Measurements from ENCODE around the gene OARD1.

The OARD1 gene

GRCh38 chr6:41027241-41027640 lies 44.9 kb downstream of the OARD1 start:
- Histone ChIP-seq H3K9me3 (ENCODE audit: control insufficient read depth, low read length) (no peaks in the 10 kb centered on the region), H3K4me3 (ENCODE audit: insufficient read depth in 1 of 2, low read depth in 1 of 2, low read length in 2 of 2) (peak overlapping the region; percentile 60 to 76), H2AK5ac (ENCODE audit: low read length, severe bottlenecking) (no peak overlapping the region), H2BK12ac (ENCODE audit: low read length in 2 of 2) (no peak overlapping the region), H4K91ac (ENCODE audit: low read length) (no peak overlapping the region), H3K79me1 (replicated peaks; ENCODE audit: low read length, poor library complexity, severe bottlenecking) (no peaks in the 10 kb centered on the region), H3K23ac (ENCODE audit: low read length in 2 of 2) (no peak overlapping the region), H2BK120ac (ENCODE audit: low read depth, low read length) (peak overlapping the region; percentile 9), H3K18ac (ENCODE audit: low read depth in 1 of 2, low read length in 2 of 2) (peak overlapping the region in 1 of 2 experiments; percentile 85), H2BK5ac (ENCODE audit: low read depth, low read length, poor library complexity, severe bottlenecking) (no peak overlapping the region), H2BK15ac (ENCODE audit: low read depth, poor library complexity, severe bottlenecking) (peak overlapping the region; percentile 54), H3K27ac (ENCODE audit: low read length, poor library complexity, severe bottlenecking) (peak overlapping the region; percentile 47), H3K4me1 (ENCODE audit: control insufficient read depth, insufficient read depth, low read depth, low read length) (peaks cover 9% of the 10 kb centered on the region), H3K4ac (ENCODE audit: low read depth in 1 of 2, low read length in 2 of 2) (peak overlapping the region; percentile 21 to 26), H3K14ac (ENCODE audit: low read length in 2 of 2) (peak overlapping the region in 1 of 2 experiments; percentile 75), H4K8ac (ENCODE audit: low read length) (peak overlapping the region; percentile 88), H3K9ac (ENCODE audit: low read length) (peak overlapping the region; percentile 88), H3K36me3 (ENCODE audit: control insufficient read depth in 1 of 2, insufficient read depth in 2 of 2, low read depth in 1 of 2, low read length in 2 of 2) (no peaks in the 10 kb centered on the region), H3K4me2 (ENCODE audit: low read length, poor library complexity, severe bottlenecking) (peak overlapping the region; percentile 65), H3K27me3 (ENCODE audit: control insufficient read depth in 1 of 2, insufficient read depth in 1 of 2, low read length in 2 of 2) (peaks cover 0 to 31% of the 10 kb centered on the region in 2 experiments), H2AFZ (ENCODE audit: low read depth, low read length) (peak overlapping the region; percentile 77)
- WGBS: 40% methylated on average over 4 of the region's 4 CpGs
- no peak for DNase-seq

- Histone ChIP-seq H2BK12ac (ENCODE audit: low read length in 2 of 2) (no peak overlapping the region), H3K9me3 (ENCODE audit: control insufficient read depth, low read length) (no peaks in the 10 kb centered on the region), H3K27ac (ENCODE audit: low read length, poor library complexity, severe bottlenecking) (no peak overlapping the region), H3K14ac (ENCODE audit: low read length in 2 of 2) (no peak overlapping the region), H2AK5ac (ENCODE audit: low read length, severe bottlenecking) (peak overlapping the region; percentile 59), H2BK15ac (ENCODE audit: low read depth, poor library complexity, severe bottlenecking) (no peak overlapping the region), H2AFZ (ENCODE audit: low read depth, low read length) (no peak overlapping the region), H4K91ac (ENCODE audit: low read length) (no peak overlapping the region), H3K9ac (ENCODE audit: low read length) (no peak overlapping the region), H3K23ac (ENCODE audit: low read length in 2 of 2) (no peak overlapping the region), H2BK120ac (ENCODE audit: low read depth, low read length) (no peak overlapping the region), H4K8ac (ENCODE audit: low read length) (no peak overlapping the region), H3K27me3 (ENCODE audit: control insufficient read depth in 1 of 2, insufficient read depth in 1 of 2, low read length in 2 of 2) (peaks cover 0 to 20% of the 10 kb centered on the region in 2 experiments), H3K4me1 (ENCODE audit: control insufficient read depth, insufficient read depth, low read depth, low read length) (peaks cover 12% of the 10 kb centered on the region), H2BK5ac (ENCODE audit: low read depth, low read length, poor library complexity, severe bottlenecking) (no peak overlapping the region), H3K4ac (ENCODE audit: low read depth in 1 of 2, low read length in 2 of 2) (no peak overlapping the region), H3K4me3 (ENCODE audit: insufficient read depth in 1 of 2, low read depth in 1 of 2, low read length in 2 of 2) (no peak overlapping the region), H3K4me2 (ENCODE audit: low read length, poor library complexity, severe bottlenecking) (no peak overlapping the region), H3K36me3 (ENCODE audit: control insufficient read depth in 1 of 2, insufficient read depth in 2 of 2, low read depth in 1 of 2, low read length in 2 of 2) (no peaks in the 10 kb centered on the region), H3K79me1 (replicated peaks; ENCODE audit: low read length, poor library complexity, severe bottlenecking) (no peaks in the 10 kb centered on the region), H3K18ac (ENCODE audit: low read depth in 1 of 2, low read length in 2 of 2) (no peak overlapping the region)
- no peak for DNase-seq
- 95% methylated on average over 3 of the region's 3 CpGs for WGBS
Observed at GRCh38 chr6:41025966-41026530, 46.1 kb downstream of the OARD1 start.

DNA sequence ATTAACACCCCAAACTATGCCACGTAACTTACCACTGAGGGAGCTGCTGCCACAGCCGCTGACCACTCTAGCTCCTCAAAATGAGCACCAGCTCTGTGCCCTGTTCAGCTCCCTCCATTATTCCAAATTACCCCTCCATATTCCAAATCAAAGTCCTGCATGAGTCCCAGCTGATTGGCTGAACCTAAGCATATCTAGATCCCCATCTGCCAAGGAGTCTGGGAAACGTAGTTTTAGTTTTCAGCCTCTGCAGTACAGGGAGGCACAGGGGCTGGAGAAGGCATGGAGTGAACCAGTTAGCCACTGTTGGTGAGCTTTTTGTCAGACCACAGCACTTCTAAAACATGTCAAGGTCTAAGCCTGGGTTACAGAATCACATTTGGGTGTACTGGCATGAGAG lies 49.0 kb downstream of the OARD1 start:
- Histone ChIP-seq H3K4me2 (ENCODE audit: low read length, poor library complexity, severe bottlenecking) (no peak overlapping the region), H3K18ac (ENCODE audit: low read depth in 1 of 2, low read length in 2 of 2) (no peak overlapping the region), H3K79me1 (replicated peaks; ENCODE audit: low read length, poor library complexity, severe bottlenecking) (no peaks in the 10 kb centered on the region), H4K8ac (ENCODE audit: low read length) (no peak overlapping the region), H2BK12ac (ENCODE audit: low read length in 2 of 2) (no peak overlapping the region), H3K27me3 (ENCODE audit: control insufficient read depth in 1 of 2, insufficient read depth in 1 of 2, low read length in 2 of 2) (no peaks in the 10 kb centered on the region), H2BK120ac (ENCODE audit: low read depth, low read length) (no peak overlapping the region), H3K4me3 (ENCODE audit: insufficient read depth in 1 of 2, low read depth in 1 of 2, low read length in 2 of 2) (no peak overlapping the region), H3K14ac (ENCODE audit: low read length in 2 of 2) (no peak overlapping the region), H2AK5ac (ENCODE audit: low read length, severe bottlenecking) (no peak overlapping the region), H2BK15ac (ENCODE audit: low read depth, poor library complexity, severe bottlenecking) (no peak overlapping the region), H4K91ac (ENCODE audit: low read length) (no peak overlapping the region), H3K9me3 (ENCODE audit: control insufficient read depth, low read length) (peaks cover 9% of the 10 kb centered on the region), H3K23ac (ENCODE audit: low read length in 2 of 2) (no peak overlapping the region), H3K9ac (ENCODE audit: low read length) (no peak overlapping the region), H3K27ac (ENCODE audit: low read length, poor library complexity, severe bottlenecking) (no peak overlapping the region), H3K36me3 (ENCODE audit: control insufficient read depth in 1 of 2, insufficient read depth in 2 of 2, low read depth in 1 of 2, low read length in 2 of 2) (no peaks in the 10 kb centered on the region), H3K4me1 (ENCODE audit: control insufficient read depth, insufficient read depth, low read depth, low read length) (peaks cover 7% of the 10 kb centered on the region), H2AFZ (ENCODE audit: low read depth, low read length) (no peak overlapping the region), H2BK5ac (ENCODE audit: low read depth, low read length, poor library complexity, severe bottlenecking) (no peak overlapping the region), H3K4ac (ENCODE audit: low read depth in 1 of 2, low read length in 2 of 2) (no peak overlapping the region)
- DNase-seq: no peak
- 97% methylated on average over 3 of the region's 3 CpGs for WGBS

- Histone ChIP-seq H2BK12ac (ENCODE audit: low read length in 2 of 2) (no peak overlapping the region), H3K36me3 (ENCODE audit: control insufficient read depth in 1 of 2, insufficient read depth in 2 of 2, low read depth in 1 of 2, low read length in 2 of 2) (no peaks in the 10 kb centered on the region), H3K27ac (ENCODE audit: low read length, poor library complexity, severe bottlenecking) (no peak overlapping the region), H3K4me3 (ENCODE audit: insufficient read depth in 1 of 2, low read depth in 1 of 2, low read length in 2 of 2) (no peak overlapping the region), H2BK5ac (ENCODE audit: low read depth, low read length, poor library complexity, severe bottlenecking) (no peak overlapping the region), H3K14ac (ENCODE audit: low read length in 2 of 2) (no peak overlapping the region), H3K18ac (ENCODE audit: low read depth in 1 of 2, low read length in 2 of 2) (no peak overlapping the region), H2BK120ac (ENCODE audit: low read depth, low read length) (no peak overlapping the region), H3K4me2 (ENCODE audit: low read length, poor library complexity, severe bottlenecking) (no peak overlapping the region), H3K27me3 (ENCODE audit: control insufficient read depth in 1 of 2, insufficient read depth in 1 of 2, low read length in 2 of 2) (no peaks in the 10 kb centered on the region), H3K23ac (ENCODE audit: low read length in 2 of 2) (no peak overlapping the region), H2AK5ac (ENCODE audit: low read length, severe bottlenecking) (no peak overlapping the region), H4K91ac (ENCODE audit: low read length) (no peak overlapping the region), H4K8ac (ENCODE audit: low read length) (no peak overlapping the region), H2BK15ac (ENCODE audit: low read depth, poor library complexity, severe bottlenecking) (no peak overlapping the region), H3K9me3 (ENCODE audit: control insufficient read depth, low read length) (peaks cover 9% of the 10 kb centered on the region), H3K4me1 (ENCODE audit: control insufficient read depth, insufficient read depth, low read depth, low read length) (peaks cover 6% of the 10 kb centered on the region), H3K79me1 (replicated peaks; ENCODE audit: low read length, poor library complexity, severe bottlenecking) (no peaks in the 10 kb centered on the region), H2AFZ (ENCODE audit: low read depth, low read length) (no peak overlapping the region), H3K4ac (ENCODE audit: low read depth in 1 of 2, low read length in 2 of 2) (no peak overlapping the region), H3K9ac (ENCODE audit: low read length) (no peak overlapping the region)
- DNase-seq: no peak
Observed at GRCh38 chr6:41022294-41022693, 49.9 kb downstream of the OARD1 start.
